ENCODE measurements around the gene FRMD4A.

- no peak for TF ChIP-seq CTCF (IDR thresholded peaks at IDR 0.05)
- TF ChIP-seq POLR2AphosphoS5 (IDR thresholded peaks at IDR 0.05): no peak
- no peak for TF ChIP-seq POLR2A (IDR thresholded peaks at IDR 0.05)
- no peak for TF ChIP-seq EP300 (IDR thresholded peaks at IDR 0.05)
Observed at GRCh38 chr10:13892001-13892491, 438.7 kb downstream of the FRMD4A start.

Measured in stomach (tissue), 4 donors.